ENCODE data around the gene GPR176. TPM values are rescaled to one million over a fixed set of nuclear protein-coding genes. Genes with fewer than 3 reads are reported as not detected.

GPR176 gene
- total and polyA plus RNA-seq, 9 donors, result 0.68 to 8.5 (median 1.8) TPM

- no peak for DNase-seq
- no peaks in the 10 kb centered on the region for H3K4me1 ChIP-seq (ENCODE audit: insufficient read depth)
- 93 to 98% (median 97%) methylated on average over 1 of the region's 1 CpG for WGBS, 3 donors
- no peak overlapping the region for H3K27ac ChIP-seq
- H3K27me3 ChIP-seq, result no peaks in the 10 kb centered on the region
- no peak overlapping the region for H3K4me3 ChIP-seq
- no peaks in the 10 kb centered on the region for H3K36me3 ChIP-seq
- TF ChIP-seq EP300 (IDR thresholded peaks at IDR 0.05), result no peak
- no peak for TF ChIP-seq POLR2A (IDR thresholded peaks at IDR 0.05)
- no peak for TF ChIP-seq CTCF (IDR thresholded peaks at IDR 0.05)
- no peaks in the 10 kb centered on the region for H3K9me3 ChIP-seq
- intact Hi-C loops (cut with DNase I), result no loop called here
Observed at GRCh38 chr15:39864116-39864515, 56.0 kb downstream of the GPR176 start.

GRCh38 chr15:39860871-39861270, 59.2 kb downstream of the GPR176 start:
- TF ChIP-seq CTCF (IDR thresholded peaks at IDR 0.05), result no peak
- no peak for TF ChIP-seq POLR2A (IDR thresholded peaks at IDR 0.05)
- no peak for TF ChIP-seq EP300 (IDR thresholded peaks at IDR 0.05)
- Histone ChIP-seq H3K9me3 (no peaks in the 10 kb centered on the region), H3K4me3 (no peak overlapping the region), H3K4me1 (ENCODE audit: insufficient read depth) (no peaks in the 10 kb centered on the region), H3K36me3 (no peaks in the 10 kb centered on the region), H3K27me3 (no peaks in the 10 kb centered on the region), H3K27ac (no peak overlapping the region)
- DNase-seq, result no peak
- intact Hi-C loops (cut with DNase I), result no loop called here
- WGBS, 3 donors, result 91 to 98% (median 96%) methylated on average over 1 of the region's 1 CpG

- Histone ChIP-seq H3K4me1 (ENCODE audit: insufficient read depth) (no peaks in the 10 kb centered on the region), H3K9me3 (no peaks in the 10 kb centered on the region), H3K27ac (no peak overlapping the region), H3K36me3 (no peaks in the 10 kb centered on the region), H3K4me3 (no peak overlapping the region), H3K27me3 (no peaks in the 10 kb centered on the region)
- intact Hi-C loops (cut with DNase I), result no loop called here
- WGBS, 3 donors, result 76 to 86% (median 84%) methylated on average over 3 of the region's 3 CpGs
- TF ChIP-seq POLR2A (IDR thresholded peaks at IDR 0.05) (no peak), EP300 (IDR thresholded peaks at IDR 0.05) (no peak), CTCF (IDR thresholded peaks at IDR 0.05) (no peak)
- no peak for DNase-seq
Observed at GRCh38 chr15:39860200-39860599, 59.9 kb downstream of the GPR176 start.

- TF ChIP-seq POLR2A (IDR thresholded peaks at IDR 0.05) (no peak), EP300 (IDR thresholded peaks at IDR 0.05) (no peak), CTCF (IDR thresholded peaks at IDR 0.05) (no peak)
- WGBS, 3 donors, result 88 to 95% (median 91%) methylated on average over 4 of the region's 4 CpGs
- no peaks in the 10 kb centered on the region for H3K36me3 ChIP-seq
- no peak overlapping the region for H3K4me3 ChIP-seq
- DNase-seq, result no peak
- no peaks in the 10 kb centered on the region for H3K9me3 ChIP-seq
- no peak overlapping the region for H3K27ac ChIP-seq
- no peaks in the 10 kb centered on the region for H3K27me3 ChIP-seq
- H3K4me1 ChIP-seq (ENCODE audit: insufficient read depth), result no peaks in the 10 kb centered on the region
- intact Hi-C loops (cut with DNase I), result no loop called here
Observed at GRCh38 chr15:39859636-39860035, 60.4 kb downstream of the GPR176 start.

- Histone ChIP-seq H3K4me3 (no peak overlapping the region), H3K4me1 (ENCODE audit: insufficient read depth) (no peaks in the 10 kb centered on the region), H3K27ac (no peak overlapping the region), H3K36me3 (no peaks in the 10 kb centered on the region), H3K9me3 (no peaks in the 10 kb centered on the region), H3K27me3 (no peaks in the 10 kb centered on the region)
- 74 to 88% (median 82%) methylated on average over 1 of the region's 1 CpG for WGBS, 3 donors
- intact Hi-C loops (cut with DNase I), result no loop called here
- no peak for TF ChIP-seq POLR2A (IDR thresholded peaks at IDR 0.05)
- no peak for TF ChIP-seq CTCF (IDR thresholded peaks at IDR 0.05)
- TF ChIP-seq EP300 (IDR thresholded peaks at IDR 0.05), result no peak
- no peak for DNase-seq
Observed at GRCh38 chr15:39857132-39857531, 62.9 kb downstream of the GPR176 start.

Data from ovary (tissue), 9 donors.